ENCODE measurements around the gene CALR.
"Not testable (repeated sequence)": the region's sequence is repeated elsewhere in the genome, so short reads cannot be mapped to it uniquely, and the experiment has no call there.

Gene CALR

GRCh38 chr19:12935071-12935470 lies 3.3 kb upstream of the CALR start:
- no peak for DNase-seq

GRCh38 chr19:12936582-12936981 lies 1.8 kb upstream of the CALR start:
- DNase-seq, result no peak

- no peak for DNase-seq
These were observed 1.1 kb upstream of the CALR start for GRCh38 chr19:12937093-12937926.

- peak; percentile 45 for DNase-seq
These were observed 581 bp downstream of the CALR start for GRCh38 chr19:12938779-12939601.

GRCh38 chr19:12939975-12940423 lies 1.6 kb downstream of the CALR start:
- DNase-seq, result no peak

GRCh38 chr19:12940897-12941296 lies 2.5 kb downstream of the CALR start:
- no peak for DNase-seq

GRCh38 chr19:12943437-12944044 lies 5.1 kb downstream of the CALR start:
- no peak for DNase-seq

- no peak for DNase-seq
These were observed 5.8 kb downstream of the CALR start for GRCh38 chr19:12944104-12944674.

GRCh38 chr19:12945479-12946091 lies 7.2 kb downstream of the CALR start, which contains the start of gene RAD23A:
RAD23A (plus strand) TSS chr19:12945862; CDS start chr19:12945949, 87 bp downstream.
- DNase-seq, result peak; percentile 98

- DNase-seq, result peak; percentile 65
These were observed 7.8 kb downstream of the CALR start for GRCh38 chr19:12946092-12946721.

- no peak for DNase-seq
These were observed 8.5 kb downstream of the CALR start for GRCh38 chr19:12946731-12947496.

GRCh38 chr19:12947702-12948611 lies 9.5 kb downstream of the CALR start:
- no peak for DNase-seq

GRCh38 chr19:12948612-12949362 lies 10.4 kb downstream of the CALR start:
- no peak for DNase-seq

- no peak for DNase-seq
These were observed 11.2 kb downstream of the CALR start for GRCh38 chr19:12949363-12950283.

- not testable (repeated sequence) for DNase-seq
These were observed 13.6 kb downstream of the CALR start for GRCh38 chr19:12952050-12952449.

- no peak for DNase-seq
These were observed 14.2 kb downstream of the CALR start for GRCh38 chr19:12952488-12953137.

- DNase-seq, result no peak
These were observed 14.9 kb downstream of the CALR start for GRCh38 chr19:12953138-12953798.

Data from activated naive CD4-positive, alpha-beta T cell treated with anti-CD3 and anti-CD28 coated beads, Interleukin-2, amount 50 U/mL, for 16 hours (primary cell).